HG03460 (cell line): ENCODE data around the gene CEP170.
A peak's percentile ranks its signal among the peaks of the same experiment; 100 is the strongest.

Experiments
- ATAC-seq: cut with Tn5 transposase; IDR thresholded peaks from one replicate; pipeline ENCODE4 v1.9.1; 2021; ENCODE audit not compliant: unreplicated experiment

Gene CEP170

DNA sequence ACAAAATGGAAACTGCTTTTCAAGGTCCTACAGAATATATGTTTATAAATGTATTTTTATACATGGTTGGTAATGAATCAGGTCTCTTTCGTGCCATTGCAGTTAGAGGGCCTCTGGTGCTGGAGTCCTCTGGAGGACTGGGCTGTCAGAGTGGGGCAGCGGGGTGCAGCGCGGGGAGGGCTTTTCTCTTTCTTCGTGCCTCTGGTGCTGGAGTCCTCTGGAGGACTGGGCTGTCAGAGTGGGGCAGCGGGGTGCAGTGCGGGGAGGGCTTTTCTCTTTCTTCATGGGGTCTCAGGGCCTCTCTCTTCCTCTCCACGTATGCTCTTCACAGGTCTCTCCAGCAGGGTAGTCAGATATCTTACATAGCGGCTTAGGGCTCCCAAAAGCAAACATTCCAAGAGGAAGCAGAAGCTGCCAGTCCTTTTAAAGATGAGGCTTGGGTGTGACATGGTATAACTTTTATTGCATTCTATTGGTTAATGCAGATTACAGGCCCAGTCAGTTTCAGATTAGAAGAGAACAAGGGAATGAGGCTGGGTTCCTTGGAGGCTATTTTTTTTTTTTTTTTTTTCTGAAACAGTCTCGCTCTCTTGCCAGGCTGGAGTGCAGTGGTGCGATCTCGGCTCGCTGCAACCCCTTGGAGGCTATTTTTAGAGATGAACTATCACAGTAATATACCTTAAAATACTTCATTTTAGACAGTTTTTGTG, 13.8 kb upstream of the CEP170 start:
- no peak for ATAC-seq

DNA sequence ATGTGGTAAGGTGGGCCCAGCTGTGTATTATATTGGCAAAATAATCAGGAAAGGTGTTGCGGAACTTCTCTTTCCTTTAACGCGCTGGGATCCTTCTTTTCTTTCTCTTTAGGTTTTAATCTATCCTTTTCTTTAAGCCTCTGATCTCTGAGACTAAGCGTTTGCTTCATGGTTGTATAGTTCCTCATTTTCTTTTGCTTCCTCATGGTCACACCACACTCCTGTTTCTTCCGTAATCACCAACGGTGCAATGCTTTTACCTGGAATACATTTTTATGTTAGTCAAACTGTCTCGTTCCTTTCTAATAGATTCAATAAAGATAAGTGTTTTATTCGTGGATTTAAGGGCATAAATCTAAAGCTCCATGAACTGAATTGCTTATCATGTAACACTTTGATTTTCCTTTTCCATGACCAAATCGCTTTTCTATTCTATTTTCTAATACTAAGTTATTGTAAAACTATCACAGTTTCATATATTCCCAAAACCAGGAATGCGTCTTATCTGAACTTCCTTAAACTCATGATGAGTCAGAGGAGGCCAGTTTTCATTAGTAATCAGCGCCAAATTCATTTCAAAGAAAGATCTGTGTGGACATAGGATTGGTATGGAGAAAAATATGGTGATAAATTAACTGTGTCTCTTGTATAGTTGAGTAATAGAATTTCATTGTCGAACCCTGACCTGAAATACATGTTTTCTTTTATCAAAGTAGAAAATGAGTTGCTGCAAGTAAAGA, 13.0 kb upstream of the CEP170 start:
- ATAC-seq = no peak

DNA sequence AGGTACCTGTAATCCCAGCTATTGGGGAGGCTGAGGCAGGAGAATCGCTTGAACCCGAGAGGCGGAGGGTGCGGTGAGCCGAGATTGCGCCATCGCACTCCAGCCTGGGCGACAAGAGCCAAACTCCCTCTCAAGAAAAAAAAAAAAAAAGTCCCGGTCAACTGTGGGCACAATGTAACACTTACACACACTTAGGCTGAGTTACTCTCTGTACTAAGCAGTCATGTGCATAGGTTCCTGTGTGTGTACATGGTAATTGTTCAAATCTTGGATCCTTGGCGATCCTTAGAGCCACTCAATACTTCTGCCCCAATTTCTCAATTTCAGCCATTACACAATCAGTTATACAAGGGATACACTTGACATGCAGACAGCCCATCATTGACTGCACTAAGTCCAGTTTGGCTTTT, 12.4 kb upstream of the CEP170 start:
- ATAC-seq = no peak

DNA sequence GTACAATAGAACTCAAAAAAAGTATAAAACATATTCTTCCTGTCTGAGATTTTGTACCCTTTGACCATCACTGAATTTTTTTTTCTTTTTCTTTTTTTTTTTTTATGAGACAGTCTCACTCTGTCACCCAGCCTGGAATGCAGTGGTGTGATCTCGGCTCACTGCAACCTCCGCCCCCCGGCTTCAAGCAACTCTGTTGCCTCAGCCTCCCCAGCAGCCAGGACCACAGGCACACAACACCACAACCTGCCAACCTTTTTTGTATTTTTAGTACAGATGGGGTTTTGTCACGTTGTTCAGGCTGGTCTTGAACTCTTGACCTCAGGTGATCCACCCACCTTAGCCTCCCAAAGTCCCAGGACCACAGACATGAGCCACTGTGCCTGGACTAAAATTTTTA, 11.2 kb upstream of the CEP170 start:
- ATAC-seq = no peak

DNA sequence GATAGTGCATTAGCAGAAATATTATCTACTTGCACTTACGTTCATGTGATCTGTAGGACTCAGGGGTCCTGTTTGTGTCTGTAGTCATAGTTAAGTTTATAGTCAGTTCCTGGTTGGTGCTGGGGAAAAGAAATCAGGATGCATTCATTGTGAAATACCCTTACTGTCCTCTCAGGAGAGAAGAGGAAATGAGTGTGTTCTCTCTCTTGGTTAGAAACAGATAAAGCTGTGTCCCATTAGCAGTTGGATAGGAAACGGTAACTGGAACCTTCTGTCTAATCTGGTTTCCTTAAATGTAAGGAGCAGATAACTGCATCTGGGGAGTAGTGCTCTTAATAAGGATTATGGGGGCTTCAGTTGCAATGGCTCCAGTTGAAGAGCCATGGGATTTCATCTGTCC, 9.6 kb upstream of the CEP170 start:
- no peak for ATAC-seq

DNA sequence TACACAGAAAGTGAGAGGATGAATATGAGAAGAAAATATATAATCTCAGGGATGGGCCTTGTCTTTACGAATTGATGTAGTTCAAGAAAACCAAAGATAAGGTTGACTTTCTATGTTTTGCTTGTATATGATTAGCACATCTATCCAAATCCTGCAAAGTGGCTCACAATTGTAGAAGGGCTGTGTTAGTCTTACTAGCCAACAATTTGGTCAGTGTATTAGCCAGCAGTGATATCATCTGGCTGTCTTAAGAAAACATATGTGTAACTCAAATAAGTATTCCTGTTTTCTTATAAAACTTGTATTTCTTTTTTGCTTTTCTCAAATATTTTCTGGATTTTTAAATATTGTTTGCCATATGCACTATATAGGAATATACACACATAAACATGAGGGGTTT, 6.3 kb upstream of the CEP170 start:
- ATAC-seq = no peak

DNA sequence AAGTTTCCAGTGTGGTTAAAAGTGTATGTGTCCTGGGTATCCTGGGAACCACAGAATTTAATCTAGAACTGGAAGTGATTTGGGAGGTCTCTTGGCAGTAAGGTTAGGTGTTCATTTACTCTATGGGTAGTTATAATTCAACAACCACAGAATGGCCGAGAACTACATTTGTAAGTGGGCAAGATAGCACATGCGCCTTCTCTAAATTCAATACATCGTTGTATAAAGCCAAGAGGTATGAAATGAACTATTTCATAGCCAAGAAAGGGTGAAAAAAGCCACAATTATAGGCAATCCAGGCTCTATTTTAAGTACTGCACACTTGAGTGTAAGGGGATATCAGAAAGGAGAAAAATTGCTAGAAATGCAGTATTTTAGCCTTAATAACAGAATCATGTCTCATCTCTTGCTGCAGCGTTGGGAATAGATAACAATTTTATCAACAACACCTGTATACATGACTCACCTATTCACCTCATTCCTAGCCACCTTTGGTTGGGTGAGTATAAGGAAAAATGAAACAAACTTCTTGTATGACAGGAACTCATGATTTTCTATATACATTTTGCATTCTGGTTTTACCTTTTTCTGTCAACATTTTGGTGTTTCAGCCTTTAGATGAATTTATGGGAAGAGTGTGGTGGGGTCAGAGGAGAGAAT, 5.3 kb upstream of the CEP170 start:
- no peak for ATAC-seq

DNA sequence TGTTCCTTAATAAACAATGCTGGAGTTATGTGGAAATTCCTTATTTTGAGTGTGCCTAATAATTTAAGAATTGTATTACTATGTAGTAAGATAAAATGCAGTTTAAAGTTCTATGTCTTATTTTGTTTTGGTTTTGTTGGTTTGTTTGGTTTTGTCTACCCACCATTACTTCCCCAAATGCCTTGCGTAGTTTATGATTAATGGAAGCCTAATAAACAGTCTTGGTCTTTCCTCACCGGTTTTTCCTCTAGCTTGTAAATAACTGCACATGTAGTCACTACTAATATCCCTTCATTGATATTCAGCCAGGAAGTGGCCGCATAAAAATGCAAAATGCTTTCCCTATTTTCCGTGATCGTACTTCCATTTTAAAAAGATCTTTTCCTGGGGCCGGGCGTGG, 3.6 kb upstream of the CEP170 start:
- no peak for ATAC-seq

DNA sequence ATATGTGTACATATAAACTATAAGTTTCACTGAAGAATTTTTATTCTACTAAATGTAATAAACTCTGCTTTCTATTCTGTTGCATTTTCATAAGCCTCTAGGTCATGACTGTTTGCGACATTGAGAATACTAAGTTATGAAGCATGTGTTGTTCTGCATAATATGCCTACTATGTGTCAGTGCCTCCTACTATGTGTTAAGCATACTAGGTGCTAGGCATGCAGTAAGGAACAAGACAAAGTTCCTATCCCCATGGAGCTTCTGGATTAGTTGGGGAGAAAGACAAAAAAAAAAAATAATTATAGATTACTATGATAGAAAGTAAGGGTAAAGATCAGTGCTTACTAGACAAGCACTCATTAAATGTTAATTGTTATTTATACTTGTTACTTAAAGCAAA, 2.1 kb upstream of the CEP170 start:
- ATAC-seq = no peak

DNA sequence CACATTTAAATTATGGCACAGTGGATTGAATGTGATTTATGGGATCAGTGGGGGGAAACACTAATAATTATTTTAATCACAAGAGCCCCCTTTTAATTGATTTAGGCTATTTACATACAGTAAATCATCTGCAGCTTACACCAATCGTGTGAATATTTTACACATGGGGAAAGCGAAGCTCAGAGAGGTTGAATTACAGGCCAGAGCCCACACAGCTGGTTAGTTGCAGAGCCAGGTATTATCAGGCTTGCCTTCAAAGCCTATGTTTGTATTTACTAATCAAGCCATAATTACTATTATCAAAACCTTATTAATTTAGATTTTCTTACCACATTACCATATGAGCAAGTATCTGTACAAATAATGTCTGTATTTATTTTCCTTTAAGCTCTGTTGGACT, 1.5 kb upstream of the CEP170 start:
- no peak for ATAC-seq

DNA sequence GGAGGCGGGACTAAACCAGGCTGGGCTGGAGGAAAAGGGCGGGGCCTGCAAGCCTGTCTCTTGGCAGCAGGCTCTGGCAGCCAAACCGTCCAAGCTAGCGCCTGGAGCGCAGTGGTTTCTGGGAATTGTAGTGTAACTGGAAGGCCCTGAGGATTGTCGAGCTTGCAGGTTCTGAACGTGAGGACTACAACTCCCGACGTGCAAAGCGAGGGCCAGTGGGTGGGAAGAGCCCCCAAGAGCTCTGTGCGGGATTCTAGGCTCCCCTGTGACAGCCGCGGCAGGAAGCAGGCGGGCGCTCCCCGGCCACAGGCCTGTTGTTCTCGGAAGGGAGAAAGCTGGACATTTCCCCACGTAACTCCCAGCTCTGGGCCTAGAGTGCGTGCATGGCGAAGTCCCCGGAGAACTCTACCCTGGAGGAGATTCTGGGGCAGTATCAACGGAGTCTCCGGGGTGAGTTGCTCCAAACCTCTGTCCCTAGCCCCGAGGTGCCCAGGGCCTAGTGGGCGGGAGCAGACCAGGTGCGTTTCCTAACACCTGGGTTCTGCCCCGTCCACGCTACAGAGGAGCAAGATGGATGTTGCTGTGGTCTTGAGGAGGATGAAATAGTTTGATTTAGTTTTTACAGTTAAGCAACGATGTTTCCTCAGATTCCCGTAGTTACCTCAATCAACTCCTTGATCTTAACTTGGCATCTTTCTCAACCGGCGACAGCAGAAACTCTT, 871 bp upstream of the CEP170 start, which contains the start of gene SDCCAG8:
SDCCAG8 (plus strand) TSS at position 251 of the 722 bp plus-strand sequence; CDS start at position 384, 133 bp downstream.
- peak; percentile 73 for ATAC-seq

DNA sequence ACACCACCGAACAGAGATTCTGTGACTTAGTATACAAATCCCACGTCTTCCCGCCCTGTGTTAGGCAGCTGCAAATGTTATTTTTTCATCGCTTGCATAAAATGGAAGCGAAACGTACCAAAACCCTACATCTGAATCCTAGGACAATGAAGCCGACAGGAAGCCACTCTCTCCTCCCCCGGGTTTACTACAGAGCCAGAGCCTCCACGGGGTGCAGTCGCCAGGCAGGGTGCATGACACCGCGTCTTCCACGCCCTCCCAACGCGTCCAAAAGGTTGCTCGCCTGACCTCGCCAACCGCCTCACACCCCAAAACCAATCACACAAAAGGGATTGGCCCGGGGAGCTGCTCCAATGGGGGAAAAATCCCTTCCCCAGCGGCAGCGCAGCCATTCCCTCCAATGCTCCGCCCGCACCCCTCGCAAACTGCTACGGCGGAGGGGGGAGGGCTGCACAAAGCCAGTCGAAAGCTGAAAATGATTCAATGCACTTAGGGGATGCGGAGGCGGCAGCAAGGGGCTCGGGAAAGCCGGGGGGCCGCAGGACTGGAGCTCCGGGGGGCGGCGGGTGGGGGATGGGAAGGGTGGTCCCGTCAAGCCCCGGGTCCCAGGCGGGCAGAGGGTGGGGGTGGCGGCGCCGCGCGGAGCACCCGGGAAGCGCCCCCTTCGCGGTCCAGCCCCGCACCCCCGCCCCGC, 701 bp downstream of the CEP170 start:
- ATAC-seq = peak; percentile 24

DNA sequence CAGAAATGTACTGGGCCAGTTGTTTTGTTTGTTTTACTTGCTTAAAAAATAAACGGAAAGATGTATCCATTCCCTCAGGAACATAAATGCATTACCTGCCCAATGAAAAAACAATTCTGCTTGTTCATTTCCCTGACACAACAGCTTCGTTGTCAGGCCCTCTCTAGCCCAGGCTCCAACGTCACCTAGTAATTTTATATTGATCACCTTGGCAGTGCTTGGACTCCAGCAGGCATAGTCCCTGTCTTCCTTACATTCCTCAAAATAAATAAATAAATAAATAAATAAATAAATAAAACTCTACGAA, 1.2 kb downstream of the CEP170 start:
- ATAC-seq = no peak

DNA sequence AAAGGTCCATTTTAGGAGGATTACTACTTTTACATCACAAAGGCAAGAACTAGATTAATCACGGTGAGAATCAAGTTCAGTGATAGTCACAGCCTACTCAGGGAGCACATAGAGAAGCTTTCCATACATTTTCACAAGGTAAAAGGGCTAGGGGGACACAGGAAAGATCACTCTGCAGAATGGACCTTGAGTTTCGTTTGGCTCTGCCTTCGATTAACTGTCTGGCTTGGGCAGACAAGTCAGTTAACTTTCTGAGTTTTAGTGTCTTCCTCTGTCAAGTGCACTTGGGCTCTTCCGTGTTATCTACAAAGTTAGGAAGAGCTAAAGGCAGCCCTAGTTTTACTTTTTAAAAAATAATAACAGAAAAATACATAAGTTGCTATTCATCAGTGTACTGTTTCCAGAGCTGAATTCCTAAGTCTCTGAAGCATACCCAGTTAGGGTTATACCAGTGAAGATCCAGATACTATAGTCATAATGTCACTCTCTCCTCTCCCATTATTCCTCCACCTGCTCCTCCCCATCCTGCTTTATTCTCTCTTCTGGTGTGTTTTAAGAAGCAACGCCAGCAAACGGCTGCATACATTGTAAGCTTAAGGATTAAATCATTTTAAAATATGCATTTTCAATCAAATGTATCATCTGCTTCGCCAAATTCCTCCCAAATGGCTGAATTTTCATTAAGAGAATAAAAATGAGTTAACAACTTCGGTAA, 1.7 kb downstream of the CEP170 start:
- ATAC-seq = no peak

DNA sequence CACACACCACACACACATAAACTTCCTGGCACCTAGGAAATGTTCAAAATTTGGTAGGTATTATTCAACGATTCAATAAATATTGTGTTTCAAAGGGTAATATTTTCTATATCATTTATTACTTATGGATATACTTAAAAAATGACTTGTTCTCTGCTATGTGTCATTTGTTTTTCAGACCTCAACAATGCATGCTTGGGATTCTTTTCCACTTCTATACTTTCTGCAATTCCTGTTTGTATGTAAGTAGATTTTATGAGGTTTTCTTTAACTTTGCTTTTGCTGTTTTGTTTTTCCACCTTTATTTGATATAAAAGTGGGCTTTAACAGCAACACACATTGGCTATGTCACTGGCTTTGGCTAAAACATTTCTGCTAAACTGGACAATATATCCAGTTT, 3.5 kb downstream of the CEP170 start:
- ATAC-seq = no peak

DNA sequence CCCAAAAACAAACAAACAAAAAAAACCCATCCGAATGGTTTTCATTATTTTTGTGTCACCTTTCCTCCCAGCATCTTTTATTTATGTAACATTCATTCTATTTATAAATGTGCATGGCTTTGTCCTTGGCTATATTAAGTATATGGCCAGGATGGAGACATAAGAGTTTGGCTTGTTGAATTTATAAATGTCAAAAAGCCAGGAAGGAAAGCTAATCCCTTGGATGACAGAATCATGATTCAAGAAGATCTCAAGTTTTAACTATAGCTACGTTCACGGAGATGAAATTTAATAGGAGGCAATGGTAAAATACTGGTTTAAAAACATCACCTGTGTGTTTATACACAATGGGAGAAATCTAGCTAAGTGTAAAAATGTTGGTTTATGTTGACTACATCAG, 5.0 kb downstream of the CEP170 start:
- no peak for ATAC-seq

DNA sequence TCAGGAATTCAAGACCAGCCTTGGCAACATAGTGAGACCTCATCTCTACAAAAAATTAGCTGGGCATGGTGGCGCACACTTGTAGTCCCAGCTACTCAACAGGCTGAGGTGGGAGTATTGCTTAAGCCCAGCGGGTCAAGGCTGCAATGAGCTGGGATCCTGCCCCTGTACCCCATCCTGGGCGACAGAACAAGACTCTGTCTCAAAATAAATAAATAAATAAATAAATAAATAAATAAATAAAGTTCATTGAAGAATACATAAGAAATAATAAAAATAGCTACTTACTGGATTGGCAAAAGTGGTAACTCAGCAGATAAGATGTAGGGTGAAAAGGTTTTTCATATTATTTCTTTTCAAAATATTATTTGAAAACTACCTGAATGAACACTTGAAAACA, 5.9 kb downstream of the CEP170 start:
- ATAC-seq = no peak

DNA sequence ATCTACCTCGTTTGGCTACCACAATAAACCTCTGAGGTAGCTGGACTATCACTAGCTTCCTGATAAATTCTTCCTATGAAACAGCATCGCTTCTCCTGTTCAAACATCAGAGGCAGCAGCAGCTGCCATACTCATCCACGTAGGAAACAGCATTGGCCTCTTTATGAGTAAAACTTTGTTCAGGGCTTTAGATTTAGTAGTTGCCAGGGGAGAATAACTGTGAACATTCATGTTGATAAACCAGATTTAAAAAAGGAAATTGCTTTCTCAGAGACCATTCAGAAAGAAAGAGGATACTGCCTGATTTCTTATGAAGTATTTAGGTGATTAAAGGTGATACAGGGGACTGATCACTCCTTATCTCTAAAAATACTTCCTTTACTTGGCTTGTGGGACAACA, 7.2 kb downstream of the CEP170 start:
- ATAC-seq = no peak

DNA sequence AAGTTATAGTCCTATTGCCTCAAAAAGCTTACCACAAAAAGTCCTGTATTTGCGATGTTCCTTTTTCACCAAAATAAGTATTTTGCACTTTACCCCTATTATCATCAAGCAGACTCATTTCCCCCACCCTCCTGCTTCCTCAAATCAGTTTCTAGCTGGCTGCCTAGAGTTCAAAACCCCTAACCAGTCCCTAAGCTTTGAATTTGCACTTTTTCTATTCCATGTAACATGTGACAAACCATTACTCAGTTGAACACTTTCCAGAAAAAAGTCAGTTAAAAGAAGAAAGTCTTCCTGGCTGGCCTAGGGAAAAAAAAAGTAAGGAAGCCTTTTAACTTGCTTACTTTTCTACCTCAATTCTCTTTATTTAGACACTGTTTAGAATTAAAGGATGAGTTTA, 8.2 kb downstream of the CEP170 start:
- ATAC-seq = no peak

DNA sequence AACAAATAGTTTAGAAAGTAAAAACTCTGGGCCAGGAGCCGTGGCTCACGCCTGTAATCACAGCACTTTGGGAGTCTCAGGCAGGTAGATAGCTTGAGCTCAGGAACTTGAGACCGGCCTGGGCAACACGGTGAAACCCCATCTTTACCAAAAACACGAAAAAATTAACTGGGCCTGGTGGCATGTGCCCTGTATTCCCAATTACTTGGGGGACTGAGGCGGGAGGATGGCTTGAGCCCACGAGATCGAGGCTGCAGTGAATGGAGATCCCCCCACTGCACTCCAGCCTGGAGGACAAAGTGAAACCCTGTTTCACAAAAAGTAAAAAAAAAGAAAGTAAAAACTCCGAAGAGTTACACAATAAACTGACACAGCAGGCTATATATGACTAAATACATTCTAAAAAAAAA, 10.6 kb downstream of the CEP170 start:
- ATAC-seq = no peak
